ENCODE measurements around the gene LRMDA.

DNA sequence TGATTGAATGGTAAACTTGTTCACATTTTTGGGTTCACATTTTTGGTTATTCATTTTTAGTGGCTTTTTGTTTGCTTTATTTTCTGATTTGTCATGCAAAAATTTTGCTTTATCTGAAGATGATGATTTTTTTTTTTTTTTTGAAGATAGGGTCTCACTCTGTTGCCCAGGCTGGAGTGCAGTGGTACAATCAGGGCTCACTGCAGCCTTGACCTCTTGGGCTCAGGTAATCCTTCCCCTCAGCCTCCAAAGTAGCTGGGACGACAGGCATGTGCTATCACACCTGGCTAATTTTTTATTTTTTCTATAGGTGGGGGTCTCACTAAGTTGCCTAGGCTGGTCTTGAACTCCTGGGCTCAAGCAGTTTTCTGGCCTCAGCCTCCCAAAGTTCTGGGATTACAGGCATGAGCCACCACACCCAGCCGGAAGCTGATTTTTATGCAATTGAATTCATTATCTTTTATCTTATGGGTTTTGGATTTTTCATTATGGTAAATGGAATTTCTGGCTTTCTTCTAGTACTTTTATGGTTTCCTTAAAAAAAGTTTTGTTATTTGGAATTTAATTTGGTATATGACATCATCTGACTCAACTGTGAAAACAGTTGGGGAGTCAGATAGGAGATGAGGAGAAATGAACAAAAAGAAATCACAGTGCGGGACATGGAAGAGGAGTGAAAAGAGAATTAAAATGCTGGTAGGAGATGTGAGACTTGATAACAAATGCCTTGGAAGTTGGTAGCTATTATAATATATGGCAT is 158.7 kb downstream of the LRMDA start:
- TF ChIP-seq, protein P1, sequence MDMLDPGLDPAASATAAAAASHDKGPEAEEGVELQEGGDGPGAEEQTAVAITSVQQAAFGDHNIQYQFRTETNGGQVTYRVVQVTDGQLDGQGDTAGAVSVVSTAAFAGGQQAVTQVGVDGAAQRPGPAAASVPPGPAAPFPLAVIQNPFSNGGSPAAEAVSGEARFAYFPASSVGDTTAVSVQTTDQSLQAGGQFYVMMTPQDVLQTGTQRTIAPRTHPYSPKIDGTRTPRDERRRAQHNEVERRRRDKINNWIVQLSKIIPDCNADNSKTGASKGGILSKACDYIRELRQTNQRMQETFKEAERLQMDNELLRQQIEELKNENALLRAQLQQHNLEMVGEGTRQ (IDR thresholded peaks at IDR 0.05; ENCODE audit: low read depth, low read length) = no peak
- TF ChIP-seq CHD1 (IDR thresholded peaks at IDR 0.05; ENCODE audit: low read depth, low read length) (no peak), POLR2A (IDR thresholded peaks at IDR 0.05; ENCODE audit: low read depth, low read length) (no peak), RAD21 (IDR thresholded peaks at IDR 0.05; ENCODE audit: low read length) (no peak), BHLHE40 (IDR thresholded peaks at IDR 0.05; ENCODE audit: low read depth, low read length) (no peak), CEBPB (IDR thresholded peaks at IDR 0.05; ENCODE audit: low read depth, low read length) (no peak), NFE2L2 (IDR thresholded peaks at IDR 0.05; ENCODE audit: low read depth, low read length) (no peak), MAFK (IDR thresholded peaks at IDR 0.05; ENCODE audit: low read depth, low read length) (no peak)
- TF ChIP-seq, protein P2, sequence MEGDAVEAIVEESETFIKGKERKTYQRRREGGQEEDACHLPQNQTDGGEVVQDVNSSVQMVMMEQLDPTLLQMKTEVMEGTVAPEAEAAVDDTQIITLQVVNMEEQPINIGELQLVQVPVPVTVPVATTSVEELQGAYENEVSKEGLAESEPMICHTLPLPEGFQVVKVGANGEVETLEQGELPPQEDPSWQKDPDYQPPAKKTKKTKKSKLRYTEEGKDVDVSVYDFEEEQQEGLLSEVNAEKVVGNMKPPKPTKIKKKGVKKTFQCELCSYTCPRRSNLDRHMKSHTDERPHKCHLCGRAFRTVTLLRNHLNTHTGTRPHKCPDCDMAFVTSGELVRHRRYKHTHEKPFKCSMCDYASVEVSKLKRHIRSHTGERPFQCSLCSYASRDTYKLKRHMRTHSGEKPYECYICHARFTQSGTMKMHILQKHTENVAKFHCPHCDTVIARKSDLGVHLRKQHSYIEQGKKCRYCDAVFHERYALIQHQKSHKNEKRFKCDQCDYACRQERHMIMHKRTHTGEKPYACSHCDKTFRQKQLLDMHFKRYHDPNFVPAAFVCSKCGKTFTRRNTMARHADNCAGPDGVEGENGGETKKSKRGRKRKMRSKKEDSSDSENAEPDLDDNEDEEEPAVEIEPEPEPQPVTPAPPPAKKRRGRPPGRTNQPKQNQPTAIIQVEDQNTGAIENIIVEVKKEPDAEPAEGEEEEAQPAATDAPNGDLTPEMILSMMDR (conservative IDR thresholded peaks at IDR 0.05; ENCODE audit: low read depth, low read length) = no peak

All from IMR-90 (cell line).